ENCODE results near the gene WNT3.

GRCh38 chr17:46732754-46733398 is 85.6 kb downstream of the WNT3 start:
- TF ChIP-seq YY1 (IDR thresholded peaks at IDR 0.05; ENCODE audit: insufficient read depth, insufficient read length) (no peak), SUZ12 (IDR thresholded peaks at IDR 0.05; ENCODE audit: extremely low read depth, insufficient read depth, insufficient read length) (no peak), ZNF274 (IDR thresholded peaks at IDR 0.05; ENCODE audit: low read depth, low read length) (no peak)
